NCI-H2171 treated with DMSO at 0.1 percent for 48 hours (cell line): ENCODE measurements around the gene RADIL.

Source experiments
- DNase-seq: peaks from one replicate; lab custom pipeline; 2025; lab: John Stamatoyannopoulos, UW

RADIL gene

DNA sequence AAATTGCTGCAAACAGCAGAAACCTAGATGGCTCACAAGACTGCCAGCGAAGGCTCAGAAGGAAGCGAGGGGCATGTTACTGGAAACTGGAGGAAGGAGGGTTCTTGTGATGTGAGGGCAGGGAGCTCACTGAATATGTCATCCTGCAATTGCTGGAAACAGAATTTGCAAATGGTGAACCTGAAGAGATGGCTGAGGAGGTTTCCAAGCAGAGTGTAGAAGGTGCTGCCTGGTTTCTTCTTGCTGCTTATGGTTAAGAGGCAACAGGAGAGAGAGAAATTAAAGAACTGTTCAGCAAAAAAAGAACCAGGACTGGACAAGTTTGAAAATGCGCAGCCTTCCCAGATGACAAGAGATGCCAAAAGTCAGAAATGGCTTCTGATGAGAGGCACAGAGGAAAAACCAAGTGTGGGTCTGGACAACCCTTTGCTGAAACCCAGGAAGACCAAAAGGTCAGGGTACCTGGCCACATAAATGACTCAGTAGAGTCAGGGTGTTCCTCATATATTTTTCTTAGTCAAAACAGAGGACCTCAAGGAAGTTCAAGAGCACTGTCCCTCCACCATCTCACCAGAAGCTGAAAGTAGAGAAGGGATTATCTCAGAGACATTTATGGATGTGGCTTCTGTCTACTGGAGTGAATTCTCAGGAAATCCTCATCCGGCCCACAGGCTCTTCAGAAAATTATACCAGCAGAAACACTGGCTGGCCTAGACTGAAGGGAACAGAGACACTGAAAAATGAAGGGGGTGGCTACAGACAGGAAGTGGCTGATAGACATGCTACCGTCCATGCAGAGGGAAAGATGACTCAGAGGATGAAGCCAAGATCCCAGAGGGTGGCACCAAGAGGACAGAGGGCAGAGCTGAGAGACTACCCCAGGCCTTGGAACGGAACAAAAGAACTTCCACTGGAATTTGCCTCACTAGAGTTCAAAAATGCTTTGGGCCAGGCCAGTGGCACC lies 31.8 kb downstream of the RADIL start:
- no peak for DNase-seq

GRCh38 chr7:4850262-4850795 lies 33.2 kb downstream of the RADIL start:
- DNase-seq, result no peak

DNA sequence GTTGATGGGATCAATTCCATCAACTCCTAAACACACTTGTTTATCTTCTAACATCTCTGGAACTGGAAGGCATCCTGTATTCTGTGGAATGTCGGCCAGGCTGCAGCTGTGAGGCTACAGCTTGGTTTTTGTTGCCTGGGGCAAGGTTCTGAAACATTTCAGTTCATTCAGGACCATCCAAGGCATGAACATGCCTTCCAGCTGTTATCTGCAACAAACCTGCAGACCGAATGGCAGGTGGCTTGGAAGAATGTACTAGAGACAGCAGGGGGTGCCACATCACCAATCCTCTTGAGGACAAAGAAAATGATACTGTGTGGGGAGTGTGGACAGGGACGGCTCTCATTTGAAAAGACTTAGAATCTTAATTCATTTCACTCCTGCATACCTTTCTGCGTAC lies 34.1 kb downstream of the RADIL start:
- DNase-seq, result peak; percentile 53

GRCh38 chr7:4845740-4846142 lies 37.8 kb downstream of the RADIL start:
- peak; percentile 83 for DNase-seq

GRCh38 chr7:4842319-4843064 lies 41.0 kb downstream of the RADIL start:
- no peak for DNase-seq

GRCh38 chr7:4841836-4842235 lies 41.7 kb downstream of the RADIL start:
- no peak for DNase-seq

GRCh38 chr7:4841007-4841784 lies 42.3 kb downstream of the RADIL start:
- DNase-seq, result no peak

- DNase-seq, result peak; percentile 89
Measured at GRCh38 chr7:4840079-4840501, 43.4 kb downstream of the RADIL start.

- no peak for DNase-seq
Measured at GRCh38 chr7:4838626-4839334, 44.7 kb downstream of the RADIL start.

- peak; percentile 69 for DNase-seq
Measured at GRCh38 chr7:4837803-4838625, 45.5 kb downstream of the RADIL start.

DNA sequence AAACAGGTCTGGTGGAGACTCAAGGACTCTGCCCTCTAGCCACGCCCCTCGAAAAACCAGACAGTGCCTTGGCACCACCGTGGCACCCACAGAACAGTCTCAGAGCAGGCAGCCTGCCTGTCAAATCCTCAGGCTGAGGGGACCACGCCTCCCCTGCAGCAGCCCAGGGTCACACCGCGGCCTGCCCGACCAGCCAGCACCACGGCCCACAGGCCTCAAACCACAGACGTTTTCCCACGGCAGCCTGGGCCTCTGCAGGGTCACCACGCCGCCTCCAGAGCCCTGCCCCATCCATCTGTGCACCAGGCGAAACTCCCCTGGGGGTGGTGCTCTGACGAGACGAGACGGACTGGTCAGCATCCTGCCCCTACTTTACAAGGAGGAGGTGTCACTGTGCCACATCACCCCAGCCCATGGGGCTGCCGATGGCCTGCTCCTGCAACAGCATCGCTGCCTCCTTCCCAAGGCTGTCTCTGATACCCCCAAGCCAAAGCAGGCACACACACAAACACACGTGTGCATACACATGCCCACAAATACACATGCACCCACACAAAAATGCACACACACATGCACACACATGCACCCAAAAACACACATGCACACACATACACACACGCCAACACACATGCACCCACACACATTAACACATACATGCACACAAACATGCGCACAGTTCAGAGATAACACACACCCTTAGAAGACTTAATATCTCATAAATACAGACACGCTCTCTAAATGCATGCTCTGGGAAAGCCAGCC lies 46.3 kb downstream of the RADIL start:
- DNase-seq, result no peak

GRCh38 chr7:4836206-4836661 lies 47.3 kb downstream of the RADIL start:
- no peak for DNase-seq

DNA sequence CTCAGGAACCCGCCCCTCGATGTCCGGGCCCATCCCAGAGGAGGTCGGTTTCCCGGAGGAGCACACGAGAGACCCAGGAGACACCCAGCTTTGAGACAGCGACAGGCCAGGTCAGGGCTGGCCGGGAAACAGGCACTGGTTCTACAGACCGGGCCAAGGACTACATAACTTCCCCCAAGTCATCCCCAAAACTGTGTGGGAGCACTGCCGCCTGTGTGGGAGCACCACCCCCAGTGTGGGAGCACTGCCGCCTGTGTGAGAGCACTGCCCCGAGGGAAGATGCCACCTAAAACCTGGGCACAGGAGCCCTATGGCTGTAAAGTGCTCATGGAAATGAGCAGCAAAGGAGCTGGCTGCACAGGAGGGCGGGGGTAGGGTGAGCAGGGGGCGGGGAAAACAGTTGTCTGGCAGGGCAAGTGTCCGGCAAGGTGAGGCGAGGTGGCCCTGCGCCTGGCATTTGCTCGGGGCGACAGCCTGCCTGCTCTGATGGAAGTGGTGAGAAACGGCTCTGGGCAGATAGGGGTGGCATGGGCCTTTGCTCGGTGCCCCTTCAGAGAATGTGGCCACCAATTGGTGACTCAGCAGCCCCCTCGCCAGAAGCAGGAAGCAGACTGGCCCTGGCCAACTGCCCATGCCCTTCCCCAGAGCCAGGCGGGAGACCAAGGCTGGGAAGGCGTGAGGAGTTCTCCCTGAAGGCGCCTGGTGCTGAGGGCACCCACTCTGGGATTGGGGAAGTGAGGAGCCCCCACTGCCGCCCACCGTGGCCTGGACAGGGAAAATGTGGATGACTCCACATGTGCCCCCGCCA lies 47.9 kb downstream of the RADIL start:
- DNase-seq, result no peak

DNA sequence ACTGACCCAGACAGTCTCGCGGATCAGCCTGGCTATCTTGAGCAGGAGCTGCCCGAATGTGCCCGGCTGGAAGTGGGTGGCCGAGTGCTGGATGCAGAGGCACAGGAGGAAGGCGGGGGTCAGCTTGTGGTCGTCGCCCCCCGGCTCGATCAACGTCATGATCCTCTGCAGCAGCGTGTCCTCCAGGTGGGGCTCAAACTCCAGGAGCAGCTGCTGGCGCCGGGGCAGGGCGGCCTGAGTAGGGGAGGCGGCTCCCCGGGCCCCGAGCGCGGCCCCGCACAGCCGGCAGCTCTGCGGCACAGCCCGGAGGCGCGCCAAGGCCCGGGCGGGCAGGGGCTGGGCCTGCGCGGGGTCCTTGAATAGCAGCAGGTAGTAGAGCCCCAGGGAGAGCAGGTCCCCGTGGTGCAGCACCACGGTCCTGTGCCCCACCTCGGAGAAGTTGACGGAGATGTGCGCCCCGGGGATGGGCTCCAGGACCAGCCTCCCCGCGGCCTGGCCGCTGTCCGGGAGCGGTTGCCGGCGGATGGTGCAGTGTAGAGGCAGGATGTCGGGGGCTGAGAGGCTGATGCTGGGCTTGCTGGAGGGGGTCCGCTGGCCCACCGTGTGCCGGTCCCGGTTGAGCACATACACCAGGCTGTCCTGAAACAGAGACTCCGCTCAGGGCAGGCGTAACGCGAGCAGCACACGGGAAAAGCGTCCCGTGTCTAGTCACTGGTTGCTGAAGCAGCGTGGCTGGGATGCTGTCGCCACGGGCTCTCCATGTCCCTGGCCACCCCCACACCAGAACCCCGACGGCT lies 48.7 kb downstream of the RADIL start:
- no peak for DNase-seq

- no peak for DNase-seq
Measured at GRCh38 chr7:4833691-4834600, 49.6 kb downstream of the RADIL start.

GRCh38 chr7:4833176-4833575 lies 50.3 kb downstream of the RADIL start:
- DNase-seq, result no peak

DNA sequence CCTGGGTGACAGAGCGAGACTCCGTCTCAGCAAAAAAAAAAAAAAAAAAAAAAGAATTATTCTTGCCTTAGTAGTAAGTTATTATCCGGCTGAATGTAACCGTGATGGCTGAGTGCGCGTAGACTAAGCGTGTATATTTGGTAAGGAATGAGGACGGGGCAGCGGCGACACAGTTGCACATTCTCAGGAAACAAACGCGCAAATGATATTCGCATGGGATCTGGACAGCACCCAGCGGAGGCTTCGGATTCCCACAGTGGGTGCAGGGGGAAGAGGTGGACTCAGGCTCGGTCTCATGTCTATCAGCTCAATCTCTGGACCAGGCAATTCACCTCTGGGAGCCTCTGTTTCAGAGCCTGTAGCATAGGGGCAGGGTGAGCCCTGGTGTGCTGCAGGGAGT lies 50.8 kb downstream of the RADIL start:
- no peak for DNase-seq
